GM21717 (cell line): ENCODE measurements around the gene GARIN6.
"Not testable (repeated sequence)": the region's sequence is repeated elsewhere in the genome, so short reads cannot be mapped to it uniquely, and the experiment has no call there.

Experiments
- ATAC-seq: cut with Tn5 transposase; IDR thresholded peaks from one replicate; pipeline ENCODE4 v1.9.1; 2021; ENCODE audit warnings: mild to moderate bottlenecking, moderate library complexity; ENCODE audit not compliant: unreplicated experiment

Gene GARIN6

GRCh38 chr12:99647453-99647852, at the start of gene GARIN6:
TSS of gene GARIN6 (plus strand) at chr12:99647753. CDS start at chr12:99648175, 422 bp downstream.
- ATAC-seq: no peak

DNA sequence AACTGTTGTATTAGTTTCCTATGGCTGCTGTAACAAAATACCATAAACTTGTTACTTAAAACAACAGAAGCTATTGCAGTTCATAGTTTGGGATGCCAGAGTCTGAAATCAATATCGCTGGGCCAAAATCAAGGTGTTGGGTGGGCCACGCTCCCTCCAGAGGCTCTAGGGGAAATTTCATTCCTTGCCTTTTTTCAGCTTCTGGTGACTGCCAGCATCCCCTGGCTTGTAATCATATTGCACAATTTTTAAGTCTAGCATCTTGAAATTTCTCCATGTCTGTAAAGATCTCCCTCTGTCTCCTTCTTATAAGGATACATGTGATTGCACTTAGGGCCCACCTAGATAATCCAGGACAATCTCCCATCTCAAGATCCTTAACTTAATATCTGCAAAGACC, 48.8 kb upstream of the GARIN6 start:
- no peak for ATAC-seq

DNA sequence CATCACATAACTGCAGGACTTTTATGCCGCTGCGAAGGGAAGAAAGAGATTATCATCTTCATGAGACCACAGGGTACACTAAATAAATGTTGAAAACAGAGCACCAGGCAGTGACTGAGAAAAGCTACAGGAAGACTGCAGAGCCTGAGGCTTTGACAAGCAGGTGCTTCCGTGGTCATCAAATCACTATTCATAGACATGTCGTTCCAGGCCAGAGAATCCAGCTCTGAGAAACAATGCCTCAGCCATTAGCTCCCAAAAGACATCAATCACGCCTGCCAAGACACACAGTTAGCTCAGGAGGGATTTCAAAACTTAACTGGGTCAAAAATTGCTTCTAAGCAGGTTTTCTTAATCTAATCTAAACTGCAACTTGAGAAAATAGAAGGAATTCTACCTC, 47.2 kb upstream of the GARIN6 start:
- ATAC-seq: peak; percentile 49

GRCh38 chr12:99609455-99610181, 37.9 kb upstream of the GARIN6 start:
- ATAC-seq: no peak

GRCh38 chr12:99611117-99611516, 36.4 kb upstream of the GARIN6 start:
- ATAC-seq: no peak

GRCh38 chr12:99611599-99611998, 36.0 kb upstream of the GARIN6 start:
- no peak for ATAC-seq

GRCh38 chr12:99618657-99619056, 28.9 kb upstream of the GARIN6 start:
- no peak for ATAC-seq

DNA sequence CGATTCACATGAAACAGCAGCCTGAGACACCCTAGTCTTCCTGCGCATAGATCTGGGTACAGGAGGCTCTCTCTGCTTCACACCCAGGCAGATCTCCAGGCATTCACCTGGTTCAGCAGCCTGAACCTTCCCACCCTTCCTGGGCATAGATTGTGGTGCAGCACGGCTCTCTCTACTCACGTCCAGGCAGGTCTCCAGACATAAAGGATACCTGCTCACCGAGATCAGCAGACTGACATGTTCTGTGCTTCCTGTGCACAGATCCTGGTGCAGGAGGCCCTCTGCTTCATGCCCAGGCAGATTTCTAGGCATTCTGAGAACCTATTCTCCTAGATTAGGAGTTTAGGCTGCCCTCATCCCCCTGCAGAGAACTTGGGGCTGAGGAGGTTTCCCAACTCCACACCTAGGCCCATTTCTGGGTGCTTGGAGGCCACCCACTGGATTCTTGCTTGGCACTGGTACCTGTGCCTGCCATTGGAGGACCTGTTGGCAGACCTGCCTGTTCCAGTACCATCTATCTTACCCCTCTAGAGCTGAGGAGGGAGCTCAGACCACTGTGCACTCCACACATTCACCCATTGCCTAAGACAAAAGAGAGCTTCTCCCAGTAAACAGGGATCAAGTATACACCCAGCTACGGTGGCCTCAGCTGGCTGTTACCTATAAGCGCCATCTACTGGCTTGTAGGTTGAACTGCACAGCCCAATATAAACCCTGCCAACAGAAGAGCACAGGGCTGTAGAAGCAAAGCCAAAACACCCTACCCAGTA, 28.0 kb upstream of the GARIN6 start:
- peak; percentile 99 for ATAC-seq

- ATAC-seq: no peak
These were observed 27.4 kb upstream of the GARIN6 start for GRCh38 chr12:99620159-99620479.

- ATAC-seq: not testable (repeated sequence)
These were observed 23.0 kb upstream of the GARIN6 start for GRCh38 chr12:99624591-99624990.

GRCh38 chr12:99627459-99627858, 20.1 kb upstream of the GARIN6 start:
- ATAC-seq: no peak

DNA sequence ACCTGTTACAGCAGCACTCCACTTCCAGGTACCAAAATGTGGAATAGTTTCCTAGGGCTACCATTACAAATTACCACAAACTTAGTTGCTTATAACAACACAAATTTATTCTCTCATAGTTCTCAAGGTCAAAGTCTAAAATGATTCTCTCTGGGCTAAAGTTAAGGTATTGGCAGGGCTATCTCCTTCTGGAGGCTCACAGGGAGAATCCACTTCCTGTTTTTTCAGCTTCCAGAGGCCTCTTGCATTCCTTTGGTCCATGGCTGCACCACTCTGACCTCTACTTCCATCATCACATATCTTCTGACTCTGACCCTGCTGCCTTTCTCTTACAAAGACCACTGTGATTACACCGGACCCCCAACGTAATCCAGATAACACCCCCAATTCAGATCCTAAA, 2.9 kb upstream of the GARIN6 start:
- no peak for ATAC-seq

DNA sequence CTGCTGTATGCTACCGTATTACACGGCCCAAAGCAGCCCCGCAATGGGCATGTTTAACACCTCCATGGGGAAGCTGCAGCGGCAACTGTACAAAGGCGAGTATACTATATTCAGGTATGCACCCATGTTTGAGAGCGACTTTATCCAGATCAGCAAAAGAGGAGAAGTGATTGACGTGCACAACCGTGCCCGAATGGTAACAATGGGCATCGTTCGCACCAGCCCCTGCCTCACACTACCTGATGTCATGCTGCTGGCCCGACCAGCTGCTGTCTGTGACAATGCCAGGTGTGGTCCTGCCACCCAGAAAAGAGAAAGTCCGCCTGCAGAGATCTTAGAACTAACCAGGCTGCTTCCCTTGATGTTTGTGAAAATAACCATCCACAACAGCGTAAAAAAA, 630 bp downstream of the GARIN6 start:
- ATAC-seq: no peak

- ATAC-seq: no peak
These were observed 2.0 kb downstream of the GARIN6 start for GRCh38 chr12:99649551-99649950.

GRCh38 chr12:99658671-99659349, 11.3 kb downstream of the GARIN6 start:
- no peak for ATAC-seq

GRCh38 chr12:99670635-99671034, 23.1 kb downstream of the GARIN6 start:
- ATAC-seq: no peak

DNA sequence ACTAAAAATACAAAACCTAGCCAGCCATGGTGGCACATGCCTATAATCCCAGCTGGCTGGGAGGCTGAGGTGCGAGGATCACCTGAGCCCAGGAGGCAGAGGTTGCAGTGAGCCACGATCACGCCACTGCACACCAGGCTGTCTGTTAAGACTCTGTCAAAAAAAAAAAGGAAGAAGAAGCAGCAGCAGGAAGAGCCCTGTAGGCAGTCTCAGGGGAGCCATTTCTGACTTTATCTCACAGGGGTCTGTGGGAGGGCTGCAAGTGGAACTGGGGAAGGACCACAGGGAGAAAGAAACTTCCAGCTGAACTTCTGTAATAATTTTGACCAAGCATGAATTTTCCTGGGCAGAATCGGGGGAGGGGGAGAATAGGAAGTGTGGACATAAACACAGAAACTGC, 32.7 kb downstream of the GARIN6 start:
- no peak for ATAC-seq

DNA sequence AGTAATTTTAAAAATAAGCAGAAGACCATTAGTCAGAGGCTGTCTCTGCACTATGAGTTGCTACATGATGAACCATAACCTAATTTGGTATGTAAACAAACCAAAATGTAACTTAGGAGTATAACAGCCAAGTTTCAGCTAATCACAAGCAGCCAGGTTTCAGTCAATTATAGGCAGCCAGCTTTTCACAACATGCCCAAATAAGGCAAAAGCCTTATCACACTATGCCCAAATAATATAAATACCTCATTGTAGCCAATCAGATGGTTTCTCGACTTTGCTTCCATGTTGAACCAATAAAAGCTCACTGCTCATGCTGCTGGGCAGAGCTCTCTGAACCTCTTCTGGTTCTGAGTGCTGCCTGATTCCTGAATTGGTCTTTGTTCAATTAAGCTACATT, 38.6 kb downstream of the GARIN6 start:
- no peak for ATAC-seq

DNA sequence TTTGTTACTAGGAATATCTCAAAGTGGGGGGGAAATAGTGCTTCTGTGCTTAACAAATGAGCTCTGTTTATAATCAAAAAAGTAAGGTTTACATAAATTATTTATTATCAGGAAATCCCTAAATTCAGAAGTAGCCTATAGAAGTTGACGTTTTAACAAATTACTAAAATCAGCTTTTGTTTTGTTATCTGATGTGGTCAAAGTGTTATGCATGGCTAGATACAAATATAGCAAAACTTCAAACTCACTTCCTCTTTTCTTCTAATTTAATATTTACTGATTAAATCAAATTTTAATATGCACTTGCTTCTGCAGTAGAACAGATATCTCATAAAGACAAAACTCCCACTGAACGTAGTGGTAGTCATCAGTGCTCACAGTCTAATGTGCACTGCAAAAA, 47.5 kb downstream of the GARIN6 start:
- no peak for ATAC-seq
